ENCODE data around the gene CREBBP.

CREBBP gene

DNA sequence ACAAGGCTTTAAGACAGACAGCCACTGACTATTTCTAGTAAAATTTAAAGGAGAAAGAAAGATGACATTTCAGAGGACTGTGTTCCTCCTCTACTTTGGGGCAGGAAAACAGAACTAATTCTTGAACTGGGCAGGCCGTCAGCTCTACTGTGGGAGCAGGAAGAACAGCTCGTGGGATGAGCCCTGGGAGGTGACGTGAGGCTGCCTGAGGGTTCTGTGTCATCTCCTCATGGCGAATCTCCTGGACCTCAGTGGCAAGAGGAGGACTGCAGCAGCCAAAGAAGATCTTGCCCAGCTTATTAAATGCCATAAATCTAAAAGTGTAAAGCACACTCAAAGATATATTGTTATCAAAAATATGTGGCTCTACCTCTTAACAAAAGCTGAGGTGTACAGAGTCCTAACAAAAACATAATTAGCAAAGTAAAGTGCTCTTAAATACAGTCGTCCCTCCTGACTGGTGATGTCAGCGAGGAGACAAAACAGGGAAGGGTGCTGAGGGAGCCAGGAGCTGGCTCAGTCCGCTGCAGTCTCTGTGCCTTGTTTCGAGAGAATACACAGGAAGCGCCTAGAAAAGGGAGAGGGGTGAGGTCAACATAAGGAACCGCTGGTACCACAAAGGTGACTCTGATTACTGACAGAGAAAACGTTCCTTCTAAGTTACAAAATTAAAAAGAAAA lies 58.0 kb downstream of the CREBBP start:
- no peak for DNase-seq

GRCh38 chr16:3821184-3821583 lies 59.3 kb downstream of the CREBBP start:
- no peak for DNase-seq

DNA sequence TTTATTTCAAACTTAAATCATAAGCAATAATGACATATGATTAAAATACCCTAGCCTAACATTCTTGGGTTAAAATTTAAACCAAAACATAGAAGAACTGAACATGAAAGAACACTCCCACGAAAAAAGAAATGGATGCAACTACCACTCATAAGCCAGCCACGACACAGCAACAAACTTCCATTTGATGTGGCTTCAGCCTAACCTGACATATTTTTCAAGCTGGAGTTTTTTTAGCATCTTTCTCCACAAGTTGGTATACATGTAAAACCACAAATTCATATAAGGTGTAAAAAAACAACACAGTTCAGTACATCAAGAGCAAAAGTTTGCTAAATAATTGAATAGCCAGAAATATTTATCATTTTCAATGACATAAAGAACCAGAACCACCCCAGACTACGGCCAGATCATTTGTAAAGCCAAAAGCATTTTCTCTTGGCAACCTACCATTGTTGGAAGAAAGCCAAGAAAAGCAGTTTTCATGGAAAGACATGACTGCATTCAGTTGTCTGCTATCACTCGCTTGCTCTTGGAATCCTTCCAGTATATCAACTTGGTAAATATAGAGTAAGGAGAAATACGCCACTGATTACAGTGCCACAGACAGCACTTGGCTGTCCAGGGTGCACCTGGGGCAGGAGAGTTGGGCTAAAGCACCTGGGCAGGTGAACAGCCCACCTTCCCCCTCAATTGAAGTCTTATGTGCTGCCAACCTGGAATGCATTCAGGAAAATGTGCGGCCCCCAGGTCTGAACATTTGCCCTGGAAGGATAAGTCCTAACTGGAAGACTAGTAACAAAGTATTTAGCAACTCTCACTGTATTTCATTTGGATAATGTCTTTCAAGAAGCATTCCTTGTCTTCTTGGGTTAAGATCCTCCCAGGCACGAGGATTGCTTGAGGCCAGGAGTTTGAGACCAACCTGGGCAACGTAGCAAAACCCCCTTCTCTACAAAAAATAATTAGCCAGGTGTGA lies 60.5 kb downstream of the CREBBP start:
- no peak for DNase-seq

DNA sequence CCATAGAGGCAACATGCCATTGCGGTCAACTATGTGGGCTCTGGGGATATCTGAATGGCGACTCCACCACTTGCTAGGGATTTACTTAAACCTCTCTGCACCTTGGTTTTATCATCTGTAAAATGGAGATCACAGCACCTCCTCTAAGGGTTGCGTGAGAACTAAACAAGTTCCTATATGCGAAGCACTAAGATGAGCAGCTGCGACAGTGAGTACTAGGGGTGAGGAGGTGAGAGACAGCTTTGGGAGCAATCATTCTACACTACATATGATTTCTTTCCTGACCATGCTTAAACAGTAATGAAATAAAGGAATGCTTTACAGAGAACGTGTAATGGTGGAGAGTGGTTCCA lies 61.4 kb downstream of the CREBBP start:
- no peak for DNase-seq

- DNase-seq = no peak
Measured at GRCh38 chr16:3816326-3816725, 64.2 kb downstream of the CREBBP start.

DNA sequence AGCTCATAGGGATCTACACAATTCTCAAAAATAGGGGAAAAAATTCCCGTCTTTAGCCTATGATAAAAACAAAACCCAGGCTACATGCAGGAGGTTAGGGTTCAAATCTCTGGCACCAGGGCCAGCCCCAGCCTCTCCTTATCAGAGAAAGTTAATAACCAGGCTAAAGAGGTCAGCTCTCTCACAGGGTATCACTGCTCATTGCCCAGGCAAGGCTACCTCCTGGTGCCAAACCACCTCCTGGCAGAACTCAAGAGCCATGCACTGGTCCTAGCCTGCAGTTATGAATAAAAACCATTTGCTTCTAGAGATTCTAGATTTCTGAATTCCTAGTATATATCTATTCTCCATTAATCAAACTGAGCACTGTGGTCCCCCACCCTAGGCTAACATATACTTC lies 65.8 kb downstream of the CREBBP start:
- DNase-seq = no peak

- DNase-seq = no peak
Measured at GRCh38 chr16:3812469-3813172, 67.9 kb downstream of the CREBBP start.

- no peak for DNase-seq
Measured at GRCh38 chr16:3810818-3811217, 69.7 kb downstream of the CREBBP start.

DNA sequence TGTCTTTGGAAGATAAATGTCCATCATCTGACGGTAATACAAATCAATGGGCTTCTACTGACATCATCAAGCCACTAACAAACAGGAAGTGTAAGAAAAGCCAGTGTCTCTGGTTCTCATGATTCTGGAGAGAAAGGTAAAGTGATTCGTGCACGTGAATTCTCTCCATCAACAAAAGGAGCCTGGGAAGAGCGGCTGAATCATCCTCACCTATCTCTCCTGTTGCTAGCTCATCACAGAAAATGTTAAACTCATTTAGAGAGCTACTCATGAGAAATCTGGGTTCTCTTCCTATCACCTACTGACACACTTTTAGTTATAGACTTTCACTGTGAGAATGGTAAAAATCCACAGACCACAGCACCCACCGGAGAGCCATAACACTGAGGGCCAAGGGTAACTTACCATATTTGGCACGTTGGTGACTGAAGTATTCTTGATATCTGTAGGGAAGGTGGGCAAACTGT lies 70.3 kb downstream of the CREBBP start:
- DNase-seq = no peak

GRCh38 chr16:3808308-3809063 lies 72.0 kb downstream of the CREBBP start:
- no peak for DNase-seq

DNA sequence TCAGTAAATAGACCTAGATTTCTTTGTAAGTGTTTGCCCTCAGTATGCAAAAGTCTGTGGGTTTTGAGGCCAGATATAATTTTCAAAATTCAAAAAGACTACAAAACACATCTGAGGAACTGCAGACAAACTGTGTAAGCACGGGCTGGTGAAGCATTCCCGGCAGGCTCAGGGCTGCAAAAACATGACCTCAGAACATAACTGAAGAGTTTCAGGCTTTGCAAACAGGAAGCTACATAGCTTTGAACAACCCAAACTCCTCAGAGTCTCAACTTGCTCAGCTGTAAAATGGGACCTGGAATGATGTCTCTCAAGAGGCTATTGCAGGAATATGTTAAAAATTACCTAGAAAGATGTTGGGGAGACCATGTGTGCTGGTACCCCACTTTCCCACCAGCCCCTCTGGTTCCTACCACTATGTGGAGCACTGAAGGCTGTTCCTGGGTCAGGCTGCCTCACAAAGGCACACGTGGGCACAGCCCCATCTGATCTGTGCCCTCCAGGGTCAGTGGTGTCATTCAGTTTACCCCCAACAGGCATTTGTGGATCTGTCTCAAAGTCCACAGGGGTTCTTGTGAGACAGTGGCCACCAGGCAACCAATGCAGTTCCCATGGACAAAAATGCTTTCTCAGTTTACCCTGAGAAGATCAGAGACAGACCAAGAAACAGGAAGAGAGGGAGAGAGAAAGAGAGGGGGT lies 72.9 kb downstream of the CREBBP start:
- DNase-seq = no peak

GRCh38 chr16:3804426-3805016 lies 76.0 kb downstream of the CREBBP start:
- peak; percentile 48 for DNase-seq

DNA sequence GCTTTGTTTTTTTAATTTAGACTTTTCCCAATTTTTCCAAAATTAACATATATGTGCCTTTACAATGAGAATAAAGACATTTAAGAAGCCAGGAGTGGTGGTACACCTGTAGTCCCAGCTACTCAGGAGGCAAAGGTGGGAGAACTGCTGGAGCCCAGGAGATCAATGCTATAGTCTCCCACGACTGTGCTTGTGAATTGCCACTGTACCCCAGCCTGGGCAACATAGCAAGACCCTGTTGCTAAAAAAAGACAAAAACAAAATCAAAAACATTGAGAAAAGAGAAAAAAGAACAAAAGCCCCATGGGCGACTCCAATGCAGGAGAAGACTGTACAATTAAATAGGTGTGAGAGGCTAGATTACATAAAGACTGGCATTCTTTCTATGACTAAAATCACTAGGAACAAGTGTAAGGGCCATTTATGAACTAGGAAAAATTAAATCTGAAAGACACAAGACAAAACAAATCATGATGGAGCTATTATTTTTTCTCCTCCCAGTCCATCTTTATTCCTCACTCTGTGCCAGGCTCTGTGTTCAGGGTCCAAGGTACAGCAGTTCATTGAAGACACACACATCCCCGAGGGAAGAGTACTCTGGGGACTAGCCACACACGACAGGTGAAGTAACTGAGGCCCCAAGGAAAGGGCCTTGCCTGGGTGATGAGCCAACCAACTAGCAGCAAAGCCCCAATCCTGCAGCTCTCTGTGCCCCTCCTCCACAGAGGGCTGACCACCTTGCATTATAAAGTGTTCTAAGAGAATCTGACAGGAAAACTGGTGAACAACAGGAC lies 79.8 kb downstream of the CREBBP start:
- DNase-seq = no peak

- DNase-seq = no peak
Measured at GRCh38 chr16:3800019-3800418, 80.5 kb downstream of the CREBBP start.

GRCh38 chr16:3799354-3799753 lies 81.2 kb downstream of the CREBBP start:
- no peak for DNase-seq

DNA sequence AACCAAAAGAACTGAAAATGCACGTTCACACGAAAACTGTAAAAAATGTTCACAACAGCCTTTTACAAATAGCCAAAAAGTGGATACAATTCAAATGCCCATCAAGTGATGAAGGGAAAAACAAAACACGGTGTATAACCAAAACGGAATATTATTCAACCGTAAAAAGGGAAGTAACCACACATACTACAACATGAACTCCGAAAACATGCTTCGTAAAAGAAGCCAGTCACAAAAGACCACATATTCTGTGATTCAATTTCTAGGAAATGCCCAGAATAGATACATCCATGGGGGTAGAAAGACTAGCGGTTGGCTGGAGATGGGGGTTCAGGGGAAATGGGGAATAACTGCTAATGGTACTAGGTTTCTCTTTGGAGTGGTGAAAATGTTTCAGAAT lies 81.7 kb downstream of the CREBBP start:
- peak; percentile 71 for DNase-seq

DNA sequence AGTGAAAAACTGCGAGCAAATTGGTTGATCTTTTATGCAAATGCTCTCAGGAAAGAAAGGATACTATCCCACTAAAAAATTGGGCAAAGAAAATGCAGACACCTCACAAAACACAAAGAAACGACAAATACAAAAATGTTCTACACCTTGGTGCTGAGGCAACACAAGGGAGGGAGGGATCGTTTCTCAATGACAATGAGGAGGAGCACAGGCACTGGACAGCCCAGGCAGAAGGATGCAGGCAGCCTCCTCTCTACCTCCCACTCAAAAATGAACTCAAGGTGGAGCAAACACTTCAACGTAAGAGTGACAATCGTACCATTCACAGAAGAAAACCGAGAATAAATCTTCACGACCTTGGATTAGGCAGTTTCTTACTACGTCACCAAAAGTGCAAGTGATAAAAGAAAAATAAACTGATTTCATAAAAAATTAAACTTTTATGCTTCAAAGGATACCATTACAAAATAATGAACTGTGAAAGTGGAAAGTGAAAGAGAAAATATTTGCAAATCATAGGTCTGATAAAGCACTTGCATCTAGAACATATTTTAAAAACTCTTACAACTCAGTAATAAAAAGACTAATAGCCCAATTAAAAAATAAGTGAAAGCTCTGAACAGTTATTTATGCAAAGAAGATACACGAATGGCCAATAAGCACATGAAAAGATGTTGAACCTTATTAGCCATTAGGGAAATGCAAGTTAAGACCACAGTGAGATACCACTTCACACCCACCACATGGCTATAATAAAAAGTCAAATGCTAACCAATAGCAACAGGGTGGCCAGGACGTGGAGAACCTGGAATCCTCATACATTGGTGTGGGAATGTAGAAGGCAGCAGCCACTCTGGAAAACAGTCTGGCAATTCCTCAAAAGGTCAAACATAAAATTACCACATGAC lies 82.4 kb downstream of the CREBBP start:
- no peak for DNase-seq

GRCh38 chr16:3797473-3797872 lies 83.0 kb downstream of the CREBBP start:
- no peak for DNase-seq

DNA sequence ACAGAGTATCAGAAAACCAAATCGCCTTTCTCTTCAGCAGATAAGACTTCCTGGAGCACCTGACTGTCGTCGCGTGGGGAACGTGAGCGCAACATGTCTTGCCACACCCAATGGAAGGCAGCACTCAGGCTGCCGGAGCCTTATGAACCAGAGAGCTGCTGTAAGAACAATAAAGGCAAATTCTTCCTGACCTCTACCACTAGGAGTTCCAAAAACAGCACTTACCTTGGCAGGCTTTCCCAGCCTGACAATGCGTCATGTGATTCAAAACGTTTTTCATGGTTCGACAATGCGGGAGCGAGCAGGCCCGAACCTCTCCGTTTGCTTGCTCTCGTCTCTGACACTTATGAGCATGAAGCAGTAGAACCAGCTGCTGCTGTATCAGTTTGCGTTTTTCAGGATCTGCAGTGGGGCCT lies 87.3 kb downstream of the CREBBP start:
- no peak for DNase-seq
